Breast epithelium (tissue), 3 donors: ENCODE measurements around the gene ABHD2.

Experiments
- CTCF ChIP-seq, 3 donors: fragments of 450-650 bp; IDR thresholded peaks; one replicate each; pipeline ENCODE4 v1.5.1; 2016 to 2017; ENCODE audit warnings: antibody characterized with exemption in 3 of 3, mild to moderate bottlenecking in 3 of 3, moderate library complexity in 3 of 3
- POLR2A ChIP-seq: fragments of 450-650 bp; IDR thresholded peaks from one replicate; pipeline ENCODE4 v1.6.1; 2016; ENCODE audit warnings: antibody characterized with exemption, mild to moderate bottlenecking, moderate library complexity

DNA sequence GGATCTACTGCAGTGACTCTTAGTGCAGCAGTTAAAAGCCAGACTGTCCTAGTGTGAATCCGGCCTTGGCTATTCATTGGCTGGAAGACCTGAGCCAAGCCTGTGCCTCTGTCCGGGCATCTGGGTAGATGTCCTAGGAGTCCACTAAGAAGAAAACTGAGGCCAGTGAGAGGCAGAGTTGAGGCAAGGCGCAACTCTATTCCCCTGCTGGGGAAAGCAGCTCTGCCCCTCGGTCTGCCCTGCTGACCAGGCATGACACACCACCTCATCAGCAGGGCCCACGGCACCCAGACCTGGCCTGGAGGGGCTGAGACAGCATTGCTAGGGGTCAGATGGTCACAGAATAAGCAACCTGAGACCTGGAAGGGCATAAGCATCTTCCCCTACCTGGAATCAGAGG lies 46.7 kb upstream of the ABHD2 start:
- no peak for TF ChIP-seq CTCF (IDR thresholded peaks at IDR 0.05)
- TF ChIP-seq POLR2A = no peak
